ENCODE measurements around the gene ABT1.

The ABT1 gene

GRCh38 chr6:26575494-26575939, 21.2 kb upstream of the ABT1 start:
- DNase-seq = no peak

GRCh38 chr6:26576407-26576843, 20.3 kb upstream of the ABT1 start:
- no peak for DNase-seq

GRCh38 chr6:26576929-26577719, 19.6 kb upstream of the ABT1 start:
- DNase-seq = no peak

GRCh38 chr6:26577720-26578072, 19.1 kb upstream of the ABT1 start:
- no peak for DNase-seq

- DNase-seq = no peak
These were observed 18.5 kb upstream of the ABT1 start for GRCh38 chr6:26578279-26578678.

GRCh38 chr6:26578741-26579140, 18.0 kb upstream of the ABT1 start:
- no peak for DNase-seq

- no peak for DNase-seq
These were observed 15.4 kb upstream of the ABT1 start for GRCh38 chr6:26581164-26581915.

- no peak for DNase-seq
These were observed 7.8 kb upstream of the ABT1 start for GRCh38 chr6:26588965-26589364.

- DNase-seq = no peak
These were observed 4.1 kb upstream of the ABT1 start for GRCh38 chr6:26592649-26593048.

GRCh38 chr6:26593278-26594130, 3.2 kb upstream of the ABT1 start:
- no peak for DNase-seq

- DNase-seq = no peak
These were observed 2.6 kb upstream of the ABT1 start for GRCh38 chr6:26594131-26594498.

- DNase-seq = no peak
These were observed 1.8 kb upstream of the ABT1 start for GRCh38 chr6:26594730-26595632.

- DNase-seq = peak; percentile 80
These were observed 984 bp upstream of the ABT1 start for GRCh38 chr6:26595669-26596269.

GRCh38 chr6:26597389-26597766, 625 bp downstream of the ABT1 start:
- no peak for DNase-seq

- peak; percentile 3 for DNase-seq
These were observed 1.1 kb downstream of the ABT1 start for GRCh38 chr6:26597821-26598220.

GRCh38 chr6:26598267-26598666, 1.5 kb downstream of the ABT1 start:
- no peak for DNase-seq

GRCh38 chr6:26599134-26599533, 2.4 kb downstream of the ABT1 start:
- DNase-seq = no peak

GRCh38 chr6:26599591-26599990, 2.8 kb downstream of the ABT1 start:
- DNase-seq = no peak

GRCh38 chr6:26600759-26601158, 4.0 kb downstream of the ABT1 start:
- DNase-seq = no peak

- DNase-seq = no peak
These were observed 5.5 kb downstream of the ABT1 start for GRCh38 chr6:26602262-26602661.

GRCh38 chr6:26604026-26604425, 7.3 kb downstream of the ABT1 start:
- DNase-seq = no peak

- no peak for DNase-seq
These were observed 8.0 kb downstream of the ABT1 start for GRCh38 chr6:26604797-26605196.

Data from NCI-H510A (cell line).